ENCODE data around the gene PAK5. TPM values are rescaled to one million over a fixed set of nuclear protein-coding genes. Genes with fewer than 3 reads are reported as not detected.

Gene PAK5
- total RNA-seq, 1 experiment from 2014 or later, result not detected

DNA sequence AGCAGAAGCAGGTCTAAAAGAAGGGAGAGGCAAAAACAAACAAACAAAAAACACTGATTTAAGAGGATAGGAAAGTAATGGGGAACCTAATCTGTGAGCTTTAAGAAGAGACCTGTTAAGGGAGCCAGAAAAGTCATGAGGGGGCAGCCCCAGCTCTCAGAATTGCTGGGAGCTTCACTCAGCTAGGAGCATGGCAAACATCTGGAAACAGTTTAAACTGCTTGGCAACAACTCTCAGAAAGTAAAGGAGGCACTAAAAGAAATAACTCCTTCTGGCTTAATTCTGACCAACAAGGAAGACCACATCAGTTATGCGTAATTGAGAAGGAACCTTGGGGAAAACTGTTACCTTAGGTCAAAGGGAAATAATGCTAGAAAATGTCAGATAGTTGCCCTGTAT, 203.1 kb downstream of the PAK5 start:
- no peaks in the 10 kb centered on the region for H3K4me1 ChIP-seq (replicated peaks; ENCODE audit: insufficient read depth)

DNA sequence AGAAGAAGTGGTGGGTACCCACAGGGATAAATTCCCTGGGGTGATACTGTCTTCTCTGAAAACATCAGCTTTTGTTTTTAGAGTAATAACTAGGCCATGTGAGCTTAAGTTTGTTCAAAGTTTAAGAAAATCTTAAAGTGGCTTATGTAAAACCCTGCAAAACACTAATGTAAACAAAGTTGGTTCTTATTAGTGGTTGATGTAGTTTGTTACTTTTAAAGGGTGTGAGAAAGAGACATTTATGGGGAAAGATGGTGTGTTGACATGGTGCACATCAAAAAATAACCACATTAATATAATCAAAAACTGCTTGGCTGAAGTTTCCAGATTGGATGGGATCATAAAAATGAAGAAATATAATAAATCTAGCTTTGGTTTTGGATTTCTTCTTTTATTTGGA, 204.5 kb downstream of the PAK5 start:
- H3K9me3 ChIP-seq (ENCODE audit: insufficient read depth, low read depth), result no peaks in the 10 kb centered on the region
- intact Hi-C loops (cut with micrococcal nuclease; ENCODE audit: unreplicated experiment), result no loop called here
- 0 out of 2 replicates have a peak, but pooled peaks cover 20% of the 10 kb centered on the region for H3K27me3 ChIP-seq (ENCODE audit: insufficient read depth, low read depth)
- DNase-seq, result no peak
- no peak for TF ChIP-seq EZH2 (IDR thresholded peaks at IDR 0.05; ENCODE audit: low read depth)
- TF ChIP-seq, protein P1, sequence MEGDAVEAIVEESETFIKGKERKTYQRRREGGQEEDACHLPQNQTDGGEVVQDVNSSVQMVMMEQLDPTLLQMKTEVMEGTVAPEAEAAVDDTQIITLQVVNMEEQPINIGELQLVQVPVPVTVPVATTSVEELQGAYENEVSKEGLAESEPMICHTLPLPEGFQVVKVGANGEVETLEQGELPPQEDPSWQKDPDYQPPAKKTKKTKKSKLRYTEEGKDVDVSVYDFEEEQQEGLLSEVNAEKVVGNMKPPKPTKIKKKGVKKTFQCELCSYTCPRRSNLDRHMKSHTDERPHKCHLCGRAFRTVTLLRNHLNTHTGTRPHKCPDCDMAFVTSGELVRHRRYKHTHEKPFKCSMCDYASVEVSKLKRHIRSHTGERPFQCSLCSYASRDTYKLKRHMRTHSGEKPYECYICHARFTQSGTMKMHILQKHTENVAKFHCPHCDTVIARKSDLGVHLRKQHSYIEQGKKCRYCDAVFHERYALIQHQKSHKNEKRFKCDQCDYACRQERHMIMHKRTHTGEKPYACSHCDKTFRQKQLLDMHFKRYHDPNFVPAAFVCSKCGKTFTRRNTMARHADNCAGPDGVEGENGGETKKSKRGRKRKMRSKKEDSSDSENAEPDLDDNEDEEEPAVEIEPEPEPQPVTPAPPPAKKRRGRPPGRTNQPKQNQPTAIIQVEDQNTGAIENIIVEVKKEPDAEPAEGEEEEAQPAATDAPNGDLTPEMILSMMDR (conservative IDR thresholded peaks at IDR 0.05), result no peak
- H3K9me2 ChIP-seq (ENCODE audit: insufficient read depth), result no peaks in the 10 kb centered on the region
- no peaks in the 10 kb centered on the region for H3F3A ChIP-seq (ENCODE audit: insufficient read depth, low read depth)
- H4K20me1 ChIP-seq (ENCODE audit: insufficient read depth), result no peaks in the 10 kb centered on the region; the same call in 1 of the 2 replicates
- CTCF ChIA-PET, result no interaction called here
- no peak overlapping the region for H2AFZ ChIP-seq
- no peak overlapping the region for H3K4me2 ChIP-seq
- BruUV-seq (replicated peaks), result no TSS peak
- POLR2A ChIA-PET (ENCODE audit: unreplicated experiment), result no interaction called here
- no peak overlapping the region for H3K27ac ChIP-seq
- H3K4me3 ChIP-seq, result no peak overlapping the region
- H3K79me2 ChIP-seq (ENCODE audit: low read depth), result no peaks in the 10 kb centered on the region
- no peaks in the 10 kb centered on the region for H3K36me3 ChIP-seq (ENCODE audit: low read depth)
- no peaks in the 10 kb centered on the region for H3K4me1 ChIP-seq (replicated peaks; ENCODE audit: insufficient read depth)

More for the DNA sequence above, 203.1 kb downstream of the PAK5 start:
- Histone ChIP-seq H4K20me1 (ENCODE audit: insufficient read depth) (no peaks in the 10 kb centered on the region; the same call in 1 of the 2 replicates), H3K36me3 (ENCODE audit: low read depth) (no peaks in the 10 kb centered on the region), H3K79me2 (ENCODE audit: low read depth) (no peaks in the 10 kb centered on the region), H3K9me2 (ENCODE audit: insufficient read depth) (no peaks in the 10 kb centered on the region), H3K4me3 (no peak overlapping the region), H3K27me3 (ENCODE audit: insufficient read depth, low read depth) (0 out of 2 replicates have a peak, but pooled peaks cover 9% of the 10 kb centered on the region), H3K4me2 (no peak overlapping the region), H2AFZ (no peak overlapping the region), H3F3A (ENCODE audit: insufficient read depth, low read depth) (no peaks in the 10 kb centered on the region), H3K9me3 (ENCODE audit: insufficient read depth, low read depth) (no peaks in the 10 kb centered on the region), H3K27ac (no peak overlapping the region)
- DNase-seq, result no peak
- ChIA-PET CTCF (no interaction called here), POLR2A (ENCODE audit: unreplicated experiment) (no interaction called here)
- no TSS peak for BruUV-seq (replicated peaks)
- TF ChIP-seq, protein P1 (conservative IDR thresholded peaks at IDR 0.05), result no peak
- no peak for TF ChIP-seq EZH2 (IDR thresholded peaks at IDR 0.05; ENCODE audit: low read depth)
- intact Hi-C loops (cut with micrococcal nuclease; ENCODE audit: unreplicated experiment), result no loop called here

DNA sequence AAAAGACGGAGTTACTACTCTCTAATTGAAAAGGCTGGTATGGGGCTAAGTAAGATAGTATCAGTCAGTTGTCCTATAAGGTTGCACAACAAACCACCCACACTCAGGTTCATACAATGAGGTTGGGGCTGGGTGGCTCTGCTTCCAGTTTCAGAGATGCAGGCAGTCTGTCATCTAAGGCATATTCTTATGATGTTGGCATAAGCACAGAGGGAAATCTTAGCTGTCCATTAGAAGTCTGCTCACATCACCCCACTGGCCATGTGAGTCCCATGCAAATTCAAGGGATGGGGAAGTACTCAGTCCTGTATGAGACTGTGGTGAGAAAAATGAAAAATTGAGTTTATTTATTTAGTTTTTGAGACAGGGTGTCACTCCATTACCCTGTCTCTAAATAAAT, 205.9 kb downstream of the PAK5 start:
- Histone ChIP-seq H3K27me3 (ENCODE audit: insufficient read depth, low read depth) (0 out of 2 replicates have a peak, but pooled peaks cover 15% of the 10 kb centered on the region), H3K79me2 (ENCODE audit: low read depth) (no peaks in the 10 kb centered on the region), H3F3A (ENCODE audit: insufficient read depth, low read depth) (no peaks in the 10 kb centered on the region), H3K9me3 (ENCODE audit: insufficient read depth, low read depth) (no peaks in the 10 kb centered on the region), H3K9me2 (ENCODE audit: insufficient read depth) (no peaks in the 10 kb centered on the region), H3K4me3 (no peak overlapping the region), H3K27ac (no peak overlapping the region), H3K36me3 (ENCODE audit: low read depth) (no peaks in the 10 kb centered on the region), H4K20me1 (ENCODE audit: insufficient read depth) (no peaks in the 10 kb centered on the region; the same call in 1 of the 2 replicates), H3K4me2 (no peak overlapping the region), H3K4me1 (replicated peaks; ENCODE audit: insufficient read depth) (no peaks in the 10 kb centered on the region), H2AFZ (no peak overlapping the region)
- CTCF ChIA-PET, result no interaction called here
- DNase-seq, result no peak
- TF ChIP-seq, protein P1 (conservative IDR thresholded peaks at IDR 0.05), result no peak
- TF ChIP-seq EZH2 (IDR thresholded peaks at IDR 0.05; ENCODE audit: low read depth), result no peak
- POLR2A ChIA-PET (ENCODE audit: unreplicated experiment), result no interaction called here
- no TSS peak for BruUV-seq (replicated peaks)
- intact Hi-C loops (cut with micrococcal nuclease; ENCODE audit: unreplicated experiment), result no loop called here

Data from PC-9 (cell line).